GM21367 (cell line): ENCODE measurements around the gene SEPSECS.

Experiments used
- ATAC-seq: cut with Tn5 transposase; IDR thresholded peaks from one replicate; pipeline ENCODE4 v1.9.1; 2021; ENCODE audit not compliant: unreplicated experiment

The SEPSECS gene

GRCh38 chr4:25111648-25112196, 48.5 kb downstream of the SEPSECS start:
- no peak for ATAC-seq

- ATAC-seq, result no peak
Observed at GRCh38 chr4:25110527-25111329, 49.5 kb downstream of the SEPSECS start.

- ATAC-seq, result no peak
Observed at GRCh38 chr4:25109511-25109910, 50.7 kb downstream of the SEPSECS start.

GRCh38 chr4:25108556-25108955, 51.7 kb downstream of the SEPSECS start:
- no peak for ATAC-seq

- no peak for ATAC-seq
Observed at GRCh38 chr4:25107827-25108516, 52.3 kb downstream of the SEPSECS start.

GRCh38 chr4:25106363-25107151, 53.7 kb downstream of the SEPSECS start:
- no peak for ATAC-seq

GRCh38 chr4:25104591-25104990, 55.7 kb downstream of the SEPSECS start:
- no peak for ATAC-seq

GRCh38 chr4:25103418-25103817, 56.8 kb downstream of the SEPSECS start:
- ATAC-seq, result no peak

GRCh38 chr4:25101836-25102235, 58.4 kb downstream of the SEPSECS start:
- no peak for ATAC-seq

GRCh38 chr4:25100710-25101109, 59.5 kb downstream of the SEPSECS start:
- no peak for ATAC-seq

- no peak for ATAC-seq
Observed at GRCh38 chr4:25100021-25100555, 60.2 kb downstream of the SEPSECS start.

- no peak for ATAC-seq
Observed at GRCh38 chr4:25098964-25099891, 61.0 kb downstream of the SEPSECS start.

- ATAC-seq, result no peak
Observed at GRCh38 chr4:25096981-25097443, 63.2 kb downstream of the SEPSECS start.

- no peak for ATAC-seq
Observed at GRCh38 chr4:25096251-25096980, 63.8 kb downstream of the SEPSECS start.

GRCh38 chr4:25095837-25096236, 64.4 kb downstream of the SEPSECS start:
- no peak for ATAC-seq

GRCh38 chr4:25092139-25092538, 68.1 kb downstream of the SEPSECS start:
- ATAC-seq, result no peak

- no peak for ATAC-seq
Observed at GRCh38 chr4:25090516-25090915, 69.7 kb downstream of the SEPSECS start.

- no peak for ATAC-seq
Observed at GRCh38 chr4:25089051-25089763, 71.0 kb downstream of the SEPSECS start.
